ENCODE results near the gene ANO1. TPM values are rescaled to one million over a fixed set of nuclear protein-coding genes. Genes with fewer than 3 reads are reported as not detected.

The ANO1 gene
- total RNA-seq, 4 donors from 2014 or later = 87.7 to 133 (median 108) TPM

DNA sequence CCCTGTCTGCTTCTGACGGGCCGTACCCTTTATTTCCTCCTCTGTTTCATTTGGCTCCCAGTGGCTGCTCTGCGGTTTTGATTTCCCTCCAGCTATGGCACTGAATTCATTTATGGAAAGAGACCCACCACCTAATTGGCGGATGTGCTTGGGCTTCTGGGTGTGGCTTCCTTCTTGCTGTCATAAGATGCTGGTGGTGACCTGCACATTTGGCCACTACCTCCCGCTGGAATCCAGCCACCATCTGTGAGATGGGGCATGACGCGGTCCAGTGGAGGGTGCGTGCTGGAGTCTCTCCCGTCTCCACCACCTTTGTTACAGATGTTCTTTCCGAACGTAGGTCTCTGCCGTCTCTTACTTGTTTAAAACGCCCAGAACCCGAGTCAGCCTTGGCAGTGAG lies 77.3 kb downstream of the ANO1 start:
- H3K27me3 ChIP-seq = no peaks in the 10 kb centered on the region
- H3K4me3 ChIP-seq = no peak overlapping the region
- WGBS = 73% methylated on average over 14 of the region's 14 CpGs
- TF ChIP-seq POLR2A (IDR thresholded peaks at IDR 0.05) (no peak), EP300 (IDR thresholded peaks at IDR 0.05) (no peak), POLR2AphosphoS5 (IDR thresholded peaks at IDR 0.05) (no peak)
- TF ChIP-seq, protein P1, sequence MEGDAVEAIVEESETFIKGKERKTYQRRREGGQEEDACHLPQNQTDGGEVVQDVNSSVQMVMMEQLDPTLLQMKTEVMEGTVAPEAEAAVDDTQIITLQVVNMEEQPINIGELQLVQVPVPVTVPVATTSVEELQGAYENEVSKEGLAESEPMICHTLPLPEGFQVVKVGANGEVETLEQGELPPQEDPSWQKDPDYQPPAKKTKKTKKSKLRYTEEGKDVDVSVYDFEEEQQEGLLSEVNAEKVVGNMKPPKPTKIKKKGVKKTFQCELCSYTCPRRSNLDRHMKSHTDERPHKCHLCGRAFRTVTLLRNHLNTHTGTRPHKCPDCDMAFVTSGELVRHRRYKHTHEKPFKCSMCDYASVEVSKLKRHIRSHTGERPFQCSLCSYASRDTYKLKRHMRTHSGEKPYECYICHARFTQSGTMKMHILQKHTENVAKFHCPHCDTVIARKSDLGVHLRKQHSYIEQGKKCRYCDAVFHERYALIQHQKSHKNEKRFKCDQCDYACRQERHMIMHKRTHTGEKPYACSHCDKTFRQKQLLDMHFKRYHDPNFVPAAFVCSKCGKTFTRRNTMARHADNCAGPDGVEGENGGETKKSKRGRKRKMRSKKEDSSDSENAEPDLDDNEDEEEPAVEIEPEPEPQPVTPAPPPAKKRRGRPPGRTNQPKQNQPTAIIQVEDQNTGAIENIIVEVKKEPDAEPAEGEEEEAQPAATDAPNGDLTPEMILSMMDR (IDR thresholded peaks at IDR 0.05) = no peak
- H3K27ac ChIP-seq = peak overlapping the region; percentile 63
- peaks cover 6% of the 10 kb centered on the region for H3K36me3 ChIP-seq
- H3K4me1 ChIP-seq = peaks cover 37% of the 10 kb centered on the region
- no peak for DNase-seq (ENCODE audit: low spot score in 2 of 2)
- no peaks in the 10 kb centered on the region for H3K9me3 ChIP-seq

DNA sequence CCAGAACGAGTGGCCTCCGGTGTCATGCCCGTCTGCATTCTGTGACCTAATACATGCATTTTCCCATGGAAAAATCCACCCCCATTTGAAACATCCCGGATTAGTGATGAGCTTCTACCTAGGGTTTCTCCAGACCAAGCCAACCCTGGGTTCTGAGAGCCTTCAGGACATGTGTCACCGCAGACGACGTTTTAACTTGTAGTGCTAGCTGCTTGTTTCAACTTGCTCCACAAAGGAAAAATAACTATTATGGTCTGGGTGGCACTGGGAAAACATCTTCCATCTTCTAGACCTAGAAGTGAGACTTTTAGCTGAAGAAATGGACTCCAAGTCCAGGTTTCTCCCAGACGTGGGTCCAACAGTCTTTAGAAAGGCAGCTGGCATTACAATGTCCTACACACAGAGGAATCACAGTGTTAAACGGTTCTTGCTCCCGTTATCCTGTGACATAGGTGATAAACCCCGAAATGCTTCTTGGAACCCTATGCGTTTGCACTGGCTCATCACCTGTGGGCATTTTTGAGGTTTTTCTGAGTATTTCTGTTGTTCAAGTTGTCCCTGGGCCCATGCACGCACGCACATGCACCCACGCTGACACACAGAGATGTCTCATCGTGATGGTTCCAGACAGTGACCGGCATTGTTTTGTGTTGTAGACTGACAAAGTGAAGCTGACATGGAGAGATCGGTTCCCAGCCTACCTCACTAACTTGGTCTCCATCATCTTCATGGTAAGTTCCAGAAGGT lies 78.3 kb downstream of the ANO1 start:
- Histone ChIP-seq H3K27me3 (no peaks in the 10 kb centered on the region), H3K27ac (peak overlapping the region; percentile 63), H3K9me3 (no peaks in the 10 kb centered on the region), H3K36me3 (peaks cover 6% of the 10 kb centered on the region), H3K4me1 (peaks cover 46% of the 10 kb centered on the region), H3K4me3 (no peak overlapping the region)
- WGBS = 69% methylated on average over 18 of the region's 18 CpGs
- TF ChIP-seq POLR2AphosphoS5 (IDR thresholded peaks at IDR 0.05) (no peak), POLR2A (IDR thresholded peaks at IDR 0.05) (no peak), EP300 (IDR thresholded peaks at IDR 0.05) (no peak)
- TF ChIP-seq, protein P1 (IDR thresholded peaks at IDR 0.05) = no peak
- no peak for DNase-seq (ENCODE audit: low spot score in 2 of 2)

DNA sequence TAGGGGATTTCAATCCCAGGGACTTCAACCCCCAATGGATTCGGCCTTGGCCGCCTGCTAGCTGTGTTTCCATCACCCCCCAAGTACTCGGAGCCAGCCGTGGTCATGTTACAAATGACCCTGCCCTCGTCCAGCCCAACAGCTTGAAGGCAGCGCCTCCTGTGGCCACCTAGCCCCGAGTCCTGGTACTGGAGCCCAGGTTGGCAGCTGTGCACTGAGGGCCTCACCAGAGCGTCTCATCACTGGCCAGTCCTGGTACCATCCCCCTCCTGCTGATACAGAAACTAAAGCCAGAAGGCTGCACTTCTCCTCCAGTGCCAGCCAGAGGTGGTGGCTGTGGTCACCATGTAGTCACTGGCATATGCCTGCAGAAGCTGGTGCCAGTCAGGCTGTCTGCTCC lies 80.1 kb downstream of the ANO1 start:
- no peak for DNase-seq (ENCODE audit: low spot score in 2 of 2)
- 51% methylated on average over 5 of the region's 8 CpGs for WGBS
- peaks cover 46% of the 10 kb centered on the region for H3K4me1 ChIP-seq
- no peaks in the 10 kb centered on the region for H3K9me3 ChIP-seq
- no peak overlapping the region for H3K4me3 ChIP-seq
- H3K36me3 ChIP-seq = peaks cover 2% of the 10 kb centered on the region
- TF ChIP-seq POLR2A (IDR thresholded peaks at IDR 0.05) = no peak
- TF ChIP-seq, protein P1 (IDR thresholded peaks at IDR 0.05) = peak in 1 of 2 donors; percentile 9
- no peak overlapping the region for H3K27ac ChIP-seq
- no peaks in the 10 kb centered on the region for H3K27me3 ChIP-seq

DNA sequence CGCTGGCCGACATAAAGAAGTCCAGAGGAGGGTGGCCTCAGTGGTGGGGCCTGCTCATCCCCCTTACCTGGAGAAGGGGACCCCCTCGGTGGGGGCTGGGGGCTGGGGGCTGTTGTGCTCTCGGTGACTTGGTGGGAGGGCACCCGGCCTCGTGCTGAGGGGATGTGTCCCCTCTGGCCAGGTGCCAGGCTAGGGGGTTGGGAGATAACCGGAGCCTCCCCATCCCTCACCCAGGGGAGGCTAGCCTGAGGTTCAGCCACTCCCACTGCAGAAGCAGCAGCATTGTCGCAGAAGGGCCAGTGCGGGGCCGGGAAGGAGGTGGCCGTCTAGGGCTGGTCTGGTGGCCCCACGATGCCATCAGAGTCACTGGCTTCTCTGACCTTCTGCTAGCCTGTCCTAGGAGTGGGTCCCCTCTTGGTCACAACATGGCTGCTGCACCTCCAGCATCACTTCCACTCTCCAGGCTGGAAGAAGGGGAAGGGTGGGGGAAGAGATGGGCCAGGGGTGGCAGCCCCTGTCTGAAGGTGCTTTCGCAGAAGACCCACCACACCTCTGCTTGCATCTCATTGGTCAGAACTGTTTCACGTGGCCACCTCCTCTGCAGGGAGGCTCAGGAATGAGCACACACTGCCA lies 80.8 kb downstream of the ANO1 start:
- no peak overlapping the region for H3K4me3 ChIP-seq
- 83% methylated on average over 2 of the region's 14 CpGs for WGBS
- peak overlapping the region; percentile 67 for H3K27ac ChIP-seq
- peaks cover 46% of the 10 kb centered on the region for H3K4me1 ChIP-seq
- H3K36me3 ChIP-seq = no peaks in the 10 kb centered on the region
- H3K9me3 ChIP-seq = no peaks in the 10 kb centered on the region
- H3K27me3 ChIP-seq = no peaks in the 10 kb centered on the region
- no peak for TF ChIP-seq POLR2A (IDR thresholded peaks at IDR 0.05)
- no peak for TF ChIP-seq POLR2AphosphoS5 (IDR thresholded peaks at IDR 0.05)
- TF ChIP-seq EP300 (IDR thresholded peaks at IDR 0.05) = no peak
- TF ChIP-seq, protein P1 (IDR thresholded peaks at IDR 0.05) = no peak
- DNase-seq (ENCODE audit: low spot score in 2 of 2) = no peak
